HepG2 (cell line): ENCODE data around the gene STOML3. TPM values are rescaled to one million over a fixed set of nuclear protein-coding genes. Genes with fewer than 3 reads are reported as not detected.

Experiments used
- ATAC-seq: fragments of 200-7000 bp; cut with Tn5 transposase; 3 replicates; pipeline ENCODE4 v1.9.1; 2020; ENCODE audit warnings: mild to moderate bottlenecking, moderate library complexity
- BruUV-seq: library from RNA; stranded (reverse); fragments of 400-500 nt; replicated peaks from 2 replicates; lab custom pipeline; 2021; lab: Mats Ljungman, UMichigan
- CTCF ChIA-PET: fragments of 300-600 bp; formaldehyde crosslinking; extraction: SDS; loops from one replicate; lab custom pipeline; 2021; ENCODE audit warnings: low total read pairs, inconsistent platforms, low intra/inter-chr PET ratio; lab: Yijun Ruan, JAX
- POLR2A ChIA-PET: fragments of 350-600 bp; sonication (Branson Sonifier 250); formaldehyde crosslinking; loops from one replicate; lab custom pipeline; 2020; ENCODE audit warnings: antibody characterized with exemption, inconsistent platforms; lab: Yijun Ruan, JAX
- DNase-seq: peaks from one replicate; pipeline ENCODE4 v3.0.0-alpha.2; 2015; ENCODE audit warnings: low spot score
- FAIRE-seq: peaks from 3 replicates; lab custom pipeline; 2011; peaks lifted over from hg19 to GRCh38; lab: Jason Lieb, UNC
- H2AFZ ChIP-seq: one replicate; pipeline ENCODE4 v1.6.1; 2011; ENCODE audit warnings: low read length, inconsistent platforms
- H3K27ac ChIP-seq: fragments of 300-600 bp; 3 replicates; pipeline ENCODE4 v1.8.0; 2011; ENCODE audit warnings: mixed run types, mild to moderate bottlenecking, mixed read lengths, low read length, inconsistent platforms; ENCODE audit not compliant: insufficient read depth; ENCODE audit errors: extremely low read length
- H3K27me3 ChIP-seq, 2 experiments: fragments of 200-600 bp in 1 of 2; 2 replicates in 1 of 2; 3 replicates in 1 of 2; pipeline versions ENCODE4 v1.6.0 to v1.8.0; 2011; ENCODE audit warnings: low read length in 2 of 2, mild to moderate bottlenecking in 2 of 2, moderate library complexity in 2 of 2, inconsistent platforms in 1 of 2; ENCODE audit not compliant: insufficient read depth in 2 of 2, control insufficient read depth in 1 of 2
- H3K36me3 ChIP-seq, 2 experiments: fragments of 200-600 bp in 1 of 2; replicated peaks in 1 of 2; 2 replicates in 1 of 2; 3 replicates in 1 of 2; pipeline versions ENCODE4 v1.5.1 to v1.8.0; 2011; ENCODE audit warnings: low read length in 2 of 2, inconsistent platforms in 1 of 2; ENCODE audit not compliant: insufficient read depth in 2 of 2, control insufficient read depth in 1 of 2
- H3K4me1 ChIP-seq: 2 replicates; pipeline ENCODE4 v1.5.1; 2012; ENCODE audit warnings: low read length, inconsistent platforms; ENCODE audit not compliant: insufficient read depth
- H3K4me2 ChIP-seq: 2 replicates; pipeline ENCODE4 v1.6.0; 2011; ENCODE audit warnings: low read depth, low read length, inconsistent platforms
- H3K4me3 ChIP-seq, 3 experiments: fragments of 200-600 bp in 1 of 3; sonication (generic), shearing (Covaris generic) in 1 of 3; replicated peaks in 1 of 3; 2 replicates each; pipeline ENCODE4 v1.5.1; 2011 to 2016; ENCODE audit warnings: low read length in 3 of 3, inconsistent platforms in 2 of 3, low read depth in 2 of 3, mild to moderate bottlenecking in 2 of 3, control low read depth in 1 of 3, mixed read lengths in 1 of 3; ENCODE audit not compliant: insufficient read depth in 1 of 3
- H3K79me2 ChIP-seq: one replicate; pipeline ENCODE4 v1.6.1; 2011; ENCODE audit warnings: low read length, inconsistent platforms; ENCODE audit not compliant: insufficient read depth
- H3K9ac ChIP-seq: 2 replicates; pipeline ENCODE4 v1.6.0; 2011; ENCODE audit warnings: mild to moderate bottlenecking, low read depth, low read length, inconsistent platforms; ENCODE audit not compliant: insufficient read depth
- H3K9me3 ChIP-seq: 2 replicates; pipeline ENCODE4 v1.5.1; 2012; ENCODE audit warnings: mild to moderate bottlenecking, low read length
- H4K20me1 ChIP-seq: 2 replicates; pipeline ENCODE4 v1.6.0; 2011; ENCODE audit warnings: inconsistent platforms, mild to moderate bottlenecking, low read length, moderate library complexity; ENCODE audit not compliant: insufficient read depth
- MTF2 ChIP-seq: sonication (generic); formaldehyde crosslinking; IDR thresholded peaks from 2 replicates; pipeline ENCODE4 v1.5.0; 2020; ENCODE audit warnings: missing genetic modification reagents, borderline replicate concordance
- SMC3 ChIP-seq: IDR thresholded peaks from 2 replicates; pipeline ENCODE4 v1.6.1; 2011; ENCODE audit warnings: low read length, improper control_type of control experiment
- STAG1 ChIP-seq: sonication (generic); formaldehyde crosslinking; IDR thresholded peaks from 2 replicates; pipeline ENCODE4 v1.4.0; 2020; ENCODE audit warnings: missing genetic modification reagents
- ZNF460 ChIP-seq: sonication (generic); formaldehyde crosslinking; IDR thresholded peaks from 2 replicates; pipeline ENCODE4 v1.5.1; 2020; ENCODE audit warnings: missing genetic modification reagents, mild to moderate bottlenecking, borderline replicate concordance
- ZNF567 ChIP-seq: sonication (generic); formaldehyde crosslinking; IDR thresholded peaks from 2 replicates; pipeline ENCODE4 v1.8.1; 2023; ENCODE audit warnings: mild to moderate bottlenecking, missing genetic modification reagents, borderline replicate concordance
- WGBS: methylation state at CpG from one replicate; pipeline ENCODE4 v1.1.6; 2017; ENCODE audit warnings: low lambda C conversion rate; 5-methylcytosine and 5-hydroxymethylcytosine counted together
- in situ Hi-C: cut with HindIII; loops from 2 replicates; pipeline ENCODE4 v1.10.0; 2017; ENCODE audit warnings: low pct_unique_long_range_greater_than_20kb; ENCODE audit not compliant: extremely low pct_ligation_motif_present
- intact Hi-C: fragments of 100-400 bp; cut with micrococcal nuclease; formaldehyde crosslinking; loops from one replicate; pipeline ENCODE4 v1.10.0; 2022; ENCODE audit not compliant: unreplicated experiment
- polyA plus RNA-seq, 8 experiments: library from polyadenylated mRNA; depleted of rRNA in 3 of 8; stranded (reverse) in 7 of 8; unstranded in 1 of 8; fragments of >200 nt; fragmentation: Illumina TruSeq in 4 of 8; extraction: Trizol in 4 of 8; gene quantifications; 2 replicates each; pipeline versions ENCODE4 v1.2.1 to v1.2.3, GENCODE V29; 2011 to 2016; ENCODE audit warnings: low read depth in 4 of 8, missing spikeins in 1 of 8, mixed read lengths in 1 of 8; ENCODE audit not compliant: insufficient read depth in 1 of 8
- total RNA-seq, 5 experiments: library from RNA; depleted of rRNA; stranded (reverse); fragments of >200 nt; fragmentation: Illumina TruSeq; extraction: Trizol; gene quantifications; 2 replicates each; pipeline ENCODE4 v1.2.3, GENCODE V29; 2016; ENCODE audit warnings: low read depth in 1 of 5
- TF ChIP-seq, protein P1 (sequence below), 2 experiments: fragments of 450-650 bp in 1 of 2; sonication (generic) in 1 of 2; formaldehyde crosslinking; IDR thresholded peaks; 2 replicates each; pipeline versions ENCODE4 v1.5.0 to v1.8.0; 2020 to 2022; ENCODE audit warnings: mild to moderate bottlenecking in 1 of 2, missing genetic modification reagents in 1 of 2
- TF ChIP-seq, protein P2 (sequence below): sonication (generic); formaldehyde crosslinking; IDR thresholded peaks from 2 replicates; pipeline ENCODE4 v1.5.0; 2020; ENCODE audit warnings: mild to moderate bottlenecking, missing genetic modification reagents
- TF ChIP-seq, protein P3 (sequence below): IDR thresholded peaks from 2 replicates; pipeline ENCODE4 v1.6.1; 2018; ENCODE audit warnings: missing genetic modification reagents
- TF ChIP-seq, protein P4 (sequence below): sonication (generic); formaldehyde crosslinking; IDR thresholded peaks from 2 replicates; pipeline ENCODE4 v1.5.0; 2020; ENCODE audit warnings: mild to moderate bottlenecking, missing genetic modification reagents, moderate library complexity

Gene STOML3
- total and polyA plus RNA-seq, 2 of the 13 experiments (the other 11 are each of a cell fraction or from before 2014, with no cell fraction given): not detected

DNA sequence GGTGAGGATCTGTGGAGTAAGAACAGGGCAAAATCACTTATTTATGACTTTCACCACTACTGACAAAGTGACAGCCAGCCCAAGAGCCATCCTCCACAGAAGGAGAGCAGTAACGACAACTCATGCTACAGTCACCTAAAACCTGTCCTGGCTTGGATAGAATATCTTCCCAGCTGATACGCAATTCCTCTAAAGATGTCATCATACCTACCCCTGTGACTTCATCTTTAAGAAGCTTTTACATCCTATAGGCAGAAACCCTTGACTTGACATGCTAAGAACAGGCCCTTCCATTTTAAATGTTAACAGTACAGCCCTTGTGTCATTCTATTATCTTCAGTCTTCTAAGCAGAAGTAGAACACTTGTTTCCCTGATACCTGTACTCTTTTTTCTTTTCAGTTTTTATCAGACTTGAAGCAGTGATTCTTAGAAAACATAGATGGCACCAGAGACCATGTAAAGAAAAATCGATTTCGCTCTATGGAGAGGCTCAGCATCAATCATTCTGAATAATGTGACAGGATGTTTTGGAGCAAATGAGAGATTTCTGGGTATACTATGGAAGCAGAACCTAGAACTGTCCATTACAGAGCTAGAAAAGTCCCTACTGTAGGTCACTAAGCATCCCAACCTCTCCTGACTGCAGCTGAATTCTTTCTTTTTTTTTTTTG, 20.1 kb downstream of the STOML3 start:
- FAIRE-seq: no peak
- intact Hi-C loops: loop anchor here (1.0 to 5.0 kb wide), 2 partner anchors 47 to 642 kb away; no protein-coding TSS in a partner anchor
- POLR2A ChIA-PET: no interaction called here

More for the DNA sequence above, 20.1 kb downstream of the STOML3 start:
- peak; percentile 52 for ATAC-seq
- BruUV-seq: no TSS peak
- H3K27ac ChIP-seq: no peak overlapping the region
- DNase-seq: no peak
- no peak overlapping the region for H3K4me3 ChIP-seq
- H3K4me1 ChIP-seq: no peaks in the 10 kb centered on the region
- no peaks in the 10 kb centered on the region for H3K9me3 ChIP-seq
- H3K4me2 ChIP-seq: no peak overlapping the region
- in situ Hi-C loops: loop anchor here (25.0 kb wide), 1 partner anchor 642 kb away; the partner anchor contains the start of gene LHFPL6
- no peak for TF ChIP-seq ZNF460 (CRISPR knock-in tag)
- peak; percentile 39; the same call in 1 of the 2 replicates for TF ChIP-seq SMC3
- TF ChIP-seq, protein P1, sequence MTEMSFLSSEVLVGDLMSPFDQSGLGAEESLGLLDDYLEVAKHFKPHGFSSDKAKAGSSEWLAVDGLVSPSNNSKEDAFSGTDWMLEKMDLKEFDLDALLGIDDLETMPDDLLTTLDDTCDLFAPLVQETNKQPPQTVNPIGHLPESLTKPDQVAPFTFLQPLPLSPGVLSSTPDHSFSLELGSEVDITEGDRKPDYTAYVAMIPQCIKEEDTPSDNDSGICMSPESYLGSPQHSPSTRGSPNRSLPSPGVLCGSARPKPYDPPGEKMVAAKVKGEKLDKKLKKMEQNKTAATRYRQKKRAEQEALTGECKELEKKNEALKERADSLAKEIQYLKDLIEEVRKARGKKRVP (CRISPR knock-in tag; IDR thresholded peaks at IDR 0.05): peak in 1 of 2 experiments; percentile 60; a peak in 2 of 4 replicates
- TF ChIP-seq, protein P2, sequence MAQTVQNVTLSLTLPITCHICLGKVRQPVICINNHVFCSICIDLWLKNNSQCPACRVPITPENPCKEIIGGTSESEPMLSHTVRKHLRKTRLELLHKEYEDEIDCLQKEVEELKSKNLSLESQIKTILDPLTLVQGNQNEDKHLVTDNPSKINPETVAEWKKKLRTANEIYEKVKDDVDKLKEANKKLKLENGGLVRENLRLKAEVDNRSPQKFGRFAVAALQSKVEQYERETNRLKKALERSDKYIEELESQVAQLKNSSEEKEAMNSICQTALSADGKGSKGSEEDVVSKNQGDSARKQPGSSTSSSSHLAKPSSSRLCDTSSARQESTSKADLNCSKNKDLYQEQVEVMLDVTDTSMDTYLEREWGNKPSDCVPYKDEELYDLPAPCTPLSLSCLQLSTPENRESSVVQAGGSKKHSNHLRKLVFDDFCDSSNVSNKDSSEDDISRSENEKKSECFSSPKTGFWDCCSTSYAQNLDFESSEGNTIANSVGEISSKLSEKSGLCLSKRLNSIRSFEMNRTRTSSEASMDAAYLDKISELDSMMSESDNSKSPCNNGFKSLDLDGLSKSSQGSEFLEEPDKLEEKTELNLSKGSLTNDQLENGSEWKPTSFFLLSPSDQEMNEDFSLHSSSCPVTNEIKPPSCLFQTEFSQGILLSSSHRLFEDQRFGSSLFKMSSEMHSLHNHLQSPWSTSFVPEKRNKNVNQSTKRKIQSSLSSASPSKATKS: no peak
- no peak for TF ChIP-seq MTF2 (CRISPR knock-in tag)
- TF ChIP-seq, protein P3, sequence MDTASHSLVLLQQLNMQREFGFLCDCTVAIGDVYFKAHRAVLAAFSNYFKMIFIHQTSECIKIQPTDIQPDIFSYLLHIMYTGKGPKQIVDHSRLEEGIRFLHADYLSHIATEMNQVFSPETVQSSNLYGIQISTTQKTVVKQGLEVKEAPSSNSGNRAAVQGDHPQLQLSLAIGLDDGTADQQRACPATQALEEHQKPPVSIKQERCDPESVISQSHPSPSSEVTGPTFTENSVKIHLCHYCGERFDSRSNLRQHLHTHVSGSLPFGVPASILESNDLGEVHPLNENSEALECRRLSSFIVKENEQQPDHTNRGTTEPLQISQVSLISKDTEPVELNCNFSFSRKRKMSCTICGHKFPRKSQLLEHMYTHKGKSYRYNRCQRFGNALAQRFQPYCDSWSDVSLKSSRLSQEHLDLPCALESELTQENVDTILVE (CRISPR knock-in tag): no peak
- TF ChIP-seq, protein P4, sequence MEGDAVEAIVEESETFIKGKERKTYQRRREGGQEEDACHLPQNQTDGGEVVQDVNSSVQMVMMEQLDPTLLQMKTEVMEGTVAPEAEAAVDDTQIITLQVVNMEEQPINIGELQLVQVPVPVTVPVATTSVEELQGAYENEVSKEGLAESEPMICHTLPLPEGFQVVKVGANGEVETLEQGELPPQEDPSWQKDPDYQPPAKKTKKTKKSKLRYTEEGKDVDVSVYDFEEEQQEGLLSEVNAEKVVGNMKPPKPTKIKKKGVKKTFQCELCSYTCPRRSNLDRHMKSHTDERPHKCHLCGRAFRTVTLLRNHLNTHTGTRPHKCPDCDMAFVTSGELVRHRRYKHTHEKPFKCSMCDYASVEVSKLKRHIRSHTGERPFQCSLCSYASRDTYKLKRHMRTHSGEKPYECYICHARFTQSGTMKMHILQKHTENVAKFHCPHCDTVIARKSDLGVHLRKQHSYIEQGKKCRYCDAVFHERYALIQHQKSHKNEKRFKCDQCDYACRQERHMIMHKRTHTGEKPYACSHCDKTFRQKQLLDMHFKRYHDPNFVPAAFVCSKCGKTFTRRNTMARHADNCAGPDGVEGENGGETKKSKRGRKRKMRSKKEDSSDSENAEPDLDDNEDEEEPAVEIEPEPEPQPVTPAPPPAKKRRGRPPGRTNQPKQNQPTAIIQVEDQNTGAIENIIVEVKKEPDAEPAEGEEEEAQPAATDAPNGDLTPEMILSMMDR (CRISPR knock-in tag): peak; percentile 50
- peak; percentile 50; the same call in 1 of the 2 replicates for TF ChIP-seq STAG1 (CRISPR knock-in tag)
- no peak for TF ChIP-seq ZNF567
- no peaks in the 10 kb centered on the region for H3K27me3 ChIP-seq
- H3K36me3 ChIP-seq: no peaks in the 10 kb centered on the region
- no peak overlapping the region for H3K9ac ChIP-seq
- no peaks in the 10 kb centered on the region for H3K79me2 ChIP-seq
- 11% methylated on average over 4 of the region's 4 CpGs for WGBS
- no peaks in the 10 kb centered on the region for H4K20me1 ChIP-seq
- CTCF ChIA-PET: interaction anchor here (1.4 kb wide), 2 partner anchors 46 to 645 kb away, joined by 3 to 5 read pairs; no protein-coding TSS in a partner anchor
- no peak overlapping the region for H2AFZ ChIP-seq
